Fibroblast of the aortic adventitia (primary cell): ENCODE data around the gene LCN6. TPM values are rescaled to one million over a fixed set of nuclear protein-coding genes. Genes with fewer than 3 reads are reported as not detected.

ENCODE experiments used
- DNase-seq: peaks from one replicate; pipeline ENCODE4 v3.0.0-alpha.2; 2010; ENCODE audit warnings: low read depth
- H3K4me3 ChIP-seq: 2 replicates; pipeline ENCODE4 v1.5.1; 2011; ENCODE audit warnings: low read depth, mild to moderate bottlenecking, control low read depth, low read length, moderate library complexity
- total RNA-seq: library from RNA; depleted of rRNA; stranded (reverse); fragments of >200 nt; gene quantifications from 2 replicates; pipeline ENCODE4 v1.2.3, GENCODE V29; 2012; ENCODE audit warnings: low replicate concordance
- TF ChIP-seq, protein P1 (sequence below): IDR thresholded peaks from 2 replicates; pipeline ENCODE4 v1.5.1; 2011; ENCODE audit warnings: mild to moderate bottlenecking, low read length, control low read depth, inconsistent platforms; ENCODE audit not compliant: insufficient read depth

LCN6 gene
- total RNA-seq, 1 donor: not detected

DNA sequence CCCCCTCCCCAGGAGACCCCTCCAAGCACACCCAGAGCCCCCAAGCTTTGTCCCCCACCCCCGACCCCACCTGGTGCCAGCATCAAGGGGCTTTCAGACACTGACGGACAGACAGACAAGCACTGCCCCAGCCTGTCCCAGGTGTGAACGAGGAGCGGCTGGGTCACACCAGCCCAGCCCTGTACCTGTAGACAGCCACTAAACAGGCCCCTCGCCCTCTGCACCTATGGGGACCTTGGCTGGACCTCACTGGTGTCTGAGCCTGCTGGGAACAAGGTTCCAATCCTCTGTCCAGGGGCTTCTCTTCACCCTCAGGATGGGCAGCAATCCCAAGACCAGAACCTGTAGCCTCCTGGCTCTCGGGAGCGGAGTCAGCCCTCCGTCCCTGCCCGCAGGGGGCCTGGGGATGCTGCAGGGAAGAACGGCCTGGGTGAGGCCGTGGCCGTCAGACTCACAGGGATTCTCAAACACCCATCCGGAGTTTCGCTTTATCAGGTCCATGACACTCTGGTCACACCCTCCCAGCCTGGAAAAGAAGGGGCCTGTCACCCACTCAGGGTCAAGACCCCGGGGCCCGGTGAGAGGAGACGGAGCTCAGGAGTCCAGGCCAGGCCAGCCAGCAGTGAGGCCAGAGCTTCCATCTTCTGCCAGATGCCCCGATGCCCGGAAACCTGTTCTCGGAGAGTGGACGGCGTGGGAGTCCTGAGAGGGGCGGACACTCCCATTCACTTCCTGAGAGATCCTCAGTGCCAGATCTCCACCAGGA lies 2.8 kb downstream of the LCN6 start:
- no peak overlapping the region for H3K4me3 ChIP-seq
- TF ChIP-seq, protein P1, sequence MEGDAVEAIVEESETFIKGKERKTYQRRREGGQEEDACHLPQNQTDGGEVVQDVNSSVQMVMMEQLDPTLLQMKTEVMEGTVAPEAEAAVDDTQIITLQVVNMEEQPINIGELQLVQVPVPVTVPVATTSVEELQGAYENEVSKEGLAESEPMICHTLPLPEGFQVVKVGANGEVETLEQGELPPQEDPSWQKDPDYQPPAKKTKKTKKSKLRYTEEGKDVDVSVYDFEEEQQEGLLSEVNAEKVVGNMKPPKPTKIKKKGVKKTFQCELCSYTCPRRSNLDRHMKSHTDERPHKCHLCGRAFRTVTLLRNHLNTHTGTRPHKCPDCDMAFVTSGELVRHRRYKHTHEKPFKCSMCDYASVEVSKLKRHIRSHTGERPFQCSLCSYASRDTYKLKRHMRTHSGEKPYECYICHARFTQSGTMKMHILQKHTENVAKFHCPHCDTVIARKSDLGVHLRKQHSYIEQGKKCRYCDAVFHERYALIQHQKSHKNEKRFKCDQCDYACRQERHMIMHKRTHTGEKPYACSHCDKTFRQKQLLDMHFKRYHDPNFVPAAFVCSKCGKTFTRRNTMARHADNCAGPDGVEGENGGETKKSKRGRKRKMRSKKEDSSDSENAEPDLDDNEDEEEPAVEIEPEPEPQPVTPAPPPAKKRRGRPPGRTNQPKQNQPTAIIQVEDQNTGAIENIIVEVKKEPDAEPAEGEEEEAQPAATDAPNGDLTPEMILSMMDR: no peak
- no peak for DNase-seq

DNA sequence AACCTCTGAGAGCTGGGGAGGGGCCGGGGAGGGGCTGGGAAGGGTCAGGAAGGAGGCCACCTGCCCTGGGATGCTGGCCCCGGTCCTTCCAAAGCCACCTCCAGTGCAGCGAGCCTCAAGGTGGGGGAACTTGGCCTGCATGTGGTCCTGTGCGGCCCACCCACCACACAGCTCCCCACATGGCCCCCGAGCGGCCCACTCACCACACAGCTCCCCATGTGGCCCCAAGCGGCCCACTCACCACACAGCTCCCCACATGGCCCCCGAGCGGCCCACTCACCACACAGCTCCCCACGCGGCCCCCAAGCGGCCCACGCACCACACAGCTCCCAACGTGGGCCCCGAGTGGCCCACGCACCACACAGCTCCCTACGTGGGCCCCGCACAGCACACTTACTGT lies 3.6 kb downstream of the LCN6 start:
- TF ChIP-seq, protein P1: no peak
- DNase-seq: no peak
- H3K4me3 ChIP-seq: no peak overlapping the region

DNA sequence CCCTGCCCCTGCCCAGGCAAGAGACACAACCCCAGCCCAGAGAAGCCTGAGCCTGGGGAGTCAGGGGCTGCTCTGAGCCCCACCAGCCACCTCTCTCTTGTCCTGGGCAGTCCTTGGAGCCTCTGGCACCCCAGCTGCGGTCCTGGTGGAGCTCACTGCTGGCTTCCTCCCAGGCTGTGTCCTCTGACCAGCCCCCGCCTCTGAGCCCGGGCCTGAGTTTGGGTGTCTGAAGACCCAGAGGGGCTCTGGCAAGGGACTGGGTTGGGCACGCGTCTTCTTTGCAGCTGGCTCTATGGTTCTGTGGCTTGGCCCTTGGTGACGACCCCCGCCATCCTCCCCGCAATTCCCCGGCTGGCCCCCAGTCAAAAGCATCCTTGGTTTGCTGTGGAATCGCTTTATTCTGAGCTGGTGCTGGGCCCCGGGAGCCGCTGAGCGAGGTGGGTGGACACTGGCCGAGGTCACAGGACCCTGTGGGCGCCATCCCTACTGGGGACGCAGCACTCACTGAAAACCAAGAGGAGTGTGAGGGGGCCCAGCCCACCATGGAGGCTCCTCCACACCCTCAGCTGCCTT lies 4.6 kb downstream of the LCN6 start:
- TF ChIP-seq, protein P1: no peak
- no peak overlapping the region for H3K4me3 ChIP-seq
- no peak for DNase-seq

DNA sequence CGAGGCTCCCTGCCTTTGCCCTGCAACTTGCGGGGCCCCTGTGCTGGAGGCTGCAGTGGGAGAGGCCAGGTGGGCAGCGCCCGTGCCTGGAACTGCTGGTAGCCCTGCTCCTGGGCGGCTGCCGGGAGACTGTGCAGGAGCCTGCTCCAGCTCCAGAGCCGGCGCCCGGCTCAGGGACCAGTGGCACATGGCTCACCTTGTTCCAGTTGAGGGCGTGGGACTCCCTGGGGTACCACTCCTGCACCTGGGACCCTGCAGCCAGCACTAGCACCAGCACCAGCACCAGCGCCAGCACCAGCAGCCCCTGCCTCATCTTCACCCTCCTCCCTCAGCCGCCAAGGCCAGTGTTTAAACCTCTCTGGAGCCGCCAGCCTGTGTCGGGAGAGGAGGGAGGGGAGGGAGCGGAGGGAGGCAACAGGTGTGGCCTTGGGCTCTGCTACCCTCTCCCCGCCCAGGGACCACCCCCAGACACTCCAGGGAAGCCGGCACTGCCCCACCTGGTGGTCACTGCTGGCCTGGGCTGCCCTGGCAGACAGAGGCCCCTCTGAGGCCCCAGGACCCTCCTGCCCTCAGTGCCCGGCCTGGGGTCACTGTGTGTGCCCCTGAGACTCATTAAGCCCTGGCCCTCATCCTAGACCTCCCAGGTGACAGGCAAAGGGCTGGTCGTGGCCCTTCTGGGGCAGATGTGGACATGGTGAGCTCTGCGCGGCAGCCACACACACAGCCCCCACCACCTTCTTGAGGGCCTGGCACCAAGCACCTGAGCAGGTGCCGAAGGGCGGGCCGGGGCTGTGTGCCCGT lies 5.5 kb downstream of the LCN6 start, which contains the start of gene LCN10:
LCN10 (minus strand) TSS at position 350 of the 801 bp plus-strand sequence; CDS start at position 313, 37 bp downstream.
- H3K4me3 ChIP-seq: no peak within 1 kb of the TSS
- no peak for DNase-seq
- TF ChIP-seq, protein P1: peak; percentile 40

DNA sequence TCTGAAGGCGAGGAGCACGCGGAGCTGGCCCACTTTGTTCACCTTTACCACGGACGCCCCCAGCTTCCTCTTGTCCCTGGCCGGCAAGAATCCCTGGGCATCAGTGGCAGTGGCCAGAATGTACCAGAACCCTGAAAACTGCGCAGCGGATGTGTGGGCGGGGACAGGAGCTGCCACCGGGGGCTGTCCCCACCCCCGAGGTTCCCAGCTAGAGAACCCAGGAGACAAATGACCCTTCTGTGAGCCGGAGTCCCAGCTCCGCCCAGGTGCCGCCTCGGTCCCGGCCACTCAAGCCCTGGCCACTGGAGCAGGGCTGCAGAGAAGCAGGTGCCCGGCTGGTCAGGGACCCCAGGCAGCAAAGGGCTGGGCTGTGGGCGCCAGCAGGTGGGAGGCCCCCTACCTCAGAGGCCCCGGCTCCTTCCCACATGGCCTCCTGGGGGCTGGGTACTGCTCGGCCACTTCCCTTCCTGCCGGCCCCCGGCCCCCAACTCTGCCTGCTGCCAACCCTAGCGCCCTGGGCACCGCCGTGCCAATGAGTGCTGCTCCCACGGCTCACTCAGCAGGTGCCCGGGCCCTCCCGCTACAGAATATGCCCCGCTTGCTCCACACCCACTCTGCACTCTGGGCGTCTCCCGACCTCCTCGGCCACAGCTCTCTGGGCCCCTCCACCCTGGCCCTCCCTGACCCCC lies 6.3 kb downstream of the LCN6 start:
- no peak overlapping the region for H3K4me3 ChIP-seq
- TF ChIP-seq, protein P1: no peak
- DNase-seq: no peak
